ENCODE measurements around the gene UBE3D.

GRCh38 chr6:83006270-83006905 lies 59.3 kb downstream of the UBE3D start:
- TF ChIP-seq EZH2 (IDR thresholded peaks at IDR 0.05; ENCODE audit: borderline replicate concordance, insufficient read depth, low read depth, low read length, poor library complexity, severe bottlenecking) (no peak), CTCF (IDR thresholded peaks at IDR 0.05) (no peak)

All from B cell (primary cell).